GM19193 (cell line): ENCODE measurements around the gene XYLT2.

Experiments used
- POLR2A ChIP-seq: IDR thresholded peaks from 4 replicates; pipeline ENCODE4 v1.6.1; 2011; ENCODE audit not compliant: insufficient read depth, insufficient read length; ENCODE audit errors: extremely low read depth

XYLT2 gene

GRCh38 chr17:50370052-50370451 is 24.1 kb downstream of the XYLT2 start:
- TF ChIP-seq POLR2A: no peak

GRCh38 chr17:50371526-50371925 is 25.6 kb downstream of the XYLT2 start:
- no peak for TF ChIP-seq POLR2A

DNA sequence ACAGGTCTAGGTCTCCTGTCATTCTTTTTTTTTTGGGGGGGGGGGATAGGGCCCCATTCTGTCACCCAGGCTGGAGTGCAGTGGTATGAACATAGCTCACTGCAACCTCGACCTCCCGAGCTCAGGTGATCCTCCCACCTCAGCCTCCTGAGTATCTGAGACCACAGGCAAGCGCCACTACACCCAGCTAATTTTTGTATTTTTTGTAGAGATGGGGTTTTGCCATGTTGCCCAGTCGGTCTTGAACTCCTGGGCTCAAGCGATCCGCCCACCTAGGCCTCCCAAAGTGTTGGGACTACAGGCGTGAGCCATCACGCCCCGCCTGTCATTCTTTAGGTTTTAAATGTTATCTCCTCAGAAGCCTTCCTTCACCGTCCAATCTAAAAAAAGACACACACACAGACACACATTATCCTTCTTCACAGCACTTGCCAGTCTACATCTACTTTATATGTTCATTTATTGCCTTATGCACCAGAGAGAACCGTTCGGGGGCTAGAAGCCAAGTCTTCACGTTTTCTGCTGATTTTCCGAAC is 26.4 kb downstream of the XYLT2 start:
- no peak for TF ChIP-seq POLR2A

DNA sequence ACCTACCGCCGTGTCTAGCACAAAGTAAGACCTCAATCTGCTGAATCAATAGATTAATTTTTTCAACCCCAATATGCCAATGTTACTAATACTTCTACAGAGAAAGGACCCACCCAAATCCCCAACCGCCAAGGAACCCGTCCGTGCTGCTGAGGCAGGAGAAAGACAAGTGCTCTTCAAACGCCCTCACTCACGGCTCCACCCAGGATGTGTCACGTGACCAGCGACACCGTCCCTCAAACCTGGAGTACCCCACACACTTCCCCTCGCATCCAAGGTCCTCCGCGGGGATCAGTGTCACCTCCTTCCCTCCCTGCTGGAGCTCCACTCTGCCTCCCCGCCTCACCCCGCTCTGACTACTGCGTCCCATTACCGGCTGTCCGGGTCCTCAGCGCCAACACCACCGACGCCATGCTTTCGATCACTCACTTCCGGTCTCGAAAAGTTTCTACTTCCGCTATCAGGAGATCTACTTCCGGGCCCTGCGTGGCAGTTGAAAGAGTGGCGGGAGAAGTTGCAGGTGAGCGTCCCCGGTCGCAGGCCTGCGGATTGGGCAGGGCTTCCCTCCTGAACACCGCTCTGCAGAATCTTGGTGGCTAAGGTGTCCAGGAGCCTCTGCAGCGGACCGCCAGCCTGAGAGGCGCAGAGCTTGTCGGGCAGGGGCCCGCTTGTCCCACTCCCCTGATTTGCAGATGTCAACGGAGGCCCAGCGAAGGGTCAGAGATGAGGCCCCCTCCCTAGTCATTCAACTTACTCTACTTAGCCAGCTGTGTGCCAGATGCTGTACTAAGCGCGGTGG is 27.0 kb downstream of the XYLT2 start, which contains the start of the genes EME1 and MRPL27:
TSS of gene EME1 (plus strand) at position 472 of the 799 bp plus-strand sequence. CDS start 1,980 bp downstream, outside the sequence.
TSS of gene MRPL27 (minus strand) at position 427 of the 799 bp plus-strand sequence. CDS start at position 413, 14 bp downstream.
- peak; percentile 95 for TF ChIP-seq POLR2A

DNA sequence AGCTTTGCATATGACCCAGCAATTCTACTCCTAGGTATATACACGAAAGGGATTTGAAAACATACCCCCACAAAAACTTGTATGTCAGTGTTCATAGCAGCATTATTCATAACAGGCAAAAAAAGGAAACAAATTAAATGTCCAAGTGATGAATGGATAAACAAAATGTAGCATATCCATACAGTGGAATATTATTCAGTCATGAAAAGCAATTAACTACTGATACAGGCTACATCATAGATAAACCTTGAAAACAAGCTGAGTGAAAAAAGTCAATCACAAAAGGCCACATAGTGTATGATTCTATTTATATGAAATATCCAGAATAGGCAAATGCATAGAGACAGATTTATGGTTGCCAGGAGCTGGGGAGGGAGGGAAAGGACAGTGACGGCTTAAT is 27.8 kb downstream of the XYLT2 start:
- TF ChIP-seq POLR2A: no peak

DNA sequence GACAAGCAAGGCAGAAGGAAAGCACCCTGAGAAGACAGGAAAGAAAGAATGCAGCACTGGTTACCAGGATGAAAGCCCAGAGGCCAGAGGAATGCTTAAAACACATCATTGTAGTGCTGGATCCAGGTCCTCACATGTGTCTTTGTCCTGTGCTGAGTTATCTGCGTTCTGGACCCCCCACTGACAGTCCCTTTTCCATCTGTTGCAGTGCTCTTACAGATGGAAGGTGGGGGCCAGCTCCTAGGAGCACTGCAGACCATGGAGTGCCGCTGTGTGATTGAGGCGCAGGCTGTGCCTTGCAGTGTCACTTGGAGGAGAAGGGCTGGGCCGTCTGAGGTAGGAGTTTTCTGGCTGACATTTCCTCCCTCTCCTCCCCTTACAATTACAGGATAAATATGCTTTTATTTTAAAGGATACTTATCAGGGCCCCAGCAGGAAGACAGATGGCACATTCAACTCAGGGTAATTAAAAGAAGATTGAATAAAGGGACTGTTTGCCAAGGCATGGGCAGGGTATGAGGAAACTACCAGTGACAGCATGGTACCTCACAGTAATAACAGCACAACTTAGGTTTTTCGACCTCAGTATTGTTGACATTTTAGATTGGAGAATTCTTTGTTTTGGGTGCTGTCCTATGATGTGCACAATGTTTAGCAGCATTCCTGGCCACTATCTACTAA is 30.1 kb downstream of the XYLT2 start:
- TF ChIP-seq POLR2A: no peak

DNA sequence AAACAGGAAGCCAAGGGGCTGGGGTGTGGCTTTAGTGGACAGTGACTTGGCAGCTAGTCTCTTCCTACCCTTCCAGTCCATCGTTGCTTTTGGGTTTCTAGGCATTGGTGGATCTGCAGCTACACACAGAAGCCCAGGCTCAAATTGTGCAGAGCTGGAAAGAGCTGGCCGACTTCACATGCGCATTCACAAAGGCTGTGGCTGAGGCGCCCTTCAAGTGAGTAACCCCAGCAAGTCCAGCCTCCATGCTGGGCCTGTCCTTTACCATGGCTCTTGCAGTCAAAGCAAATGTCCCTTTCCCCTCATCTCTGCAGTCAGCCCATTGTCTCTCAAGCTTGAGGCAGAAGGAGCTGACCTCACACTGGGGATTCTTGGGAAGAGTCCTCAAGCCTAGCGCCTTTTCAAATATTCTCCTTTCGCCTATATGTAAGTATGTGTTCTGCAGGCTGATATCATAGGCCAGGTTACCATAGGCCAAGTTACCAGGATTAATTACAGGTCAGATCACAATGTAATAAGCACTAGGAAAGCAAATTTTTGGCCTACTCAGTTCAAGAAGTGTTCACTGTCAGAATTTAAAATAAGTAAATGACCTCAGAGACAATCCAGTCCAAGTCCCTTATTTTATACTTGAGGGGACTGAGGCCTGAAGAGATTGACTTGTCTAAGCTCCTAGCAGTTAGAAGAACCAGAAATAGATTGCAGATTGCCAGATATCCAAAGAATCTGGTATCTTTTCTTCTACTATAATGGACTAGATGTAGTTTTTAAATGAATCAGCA is 33.6 kb downstream of the XYLT2 start:
- no peak for TF ChIP-seq POLR2A

DNA sequence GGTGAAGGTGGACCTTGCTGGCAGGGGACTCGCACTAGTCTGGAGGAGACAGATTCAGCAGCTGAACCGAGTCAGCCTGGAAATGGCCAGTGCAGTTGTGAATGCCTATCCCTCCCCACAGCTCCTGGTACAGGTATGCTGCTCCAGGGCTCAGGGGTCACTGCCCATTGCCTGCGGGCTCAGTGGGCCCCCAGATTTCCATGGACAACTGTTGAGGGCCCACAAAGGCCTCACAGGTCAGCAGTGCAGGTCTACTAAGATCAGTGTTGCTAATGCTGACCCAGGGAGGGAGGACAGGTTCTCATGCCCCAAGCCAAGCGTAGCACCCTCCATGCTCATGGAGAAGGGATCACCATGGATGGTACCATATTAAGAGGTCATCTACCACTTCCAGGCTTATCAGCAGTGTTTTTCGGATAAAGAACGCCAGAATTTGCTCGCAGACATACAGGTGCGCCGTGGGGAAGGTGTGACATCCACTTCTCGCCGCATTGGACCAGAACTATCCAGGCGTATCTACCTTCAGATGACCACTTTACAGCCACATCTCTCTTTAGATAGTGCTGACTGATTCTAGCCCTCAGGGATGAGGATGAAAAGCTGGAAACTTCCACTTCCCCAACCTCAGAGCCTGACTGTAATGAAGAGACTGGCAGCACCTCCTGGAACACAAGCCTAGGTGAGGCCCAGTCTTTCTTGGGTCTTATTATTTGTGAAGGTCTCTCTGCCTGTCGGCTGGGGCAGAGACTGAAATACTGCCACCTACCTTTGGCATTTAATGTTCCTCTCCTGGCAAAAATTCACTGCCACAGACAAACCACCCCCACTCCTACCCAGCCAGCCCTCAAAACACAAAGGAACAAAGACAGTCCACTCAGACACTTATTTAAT is 34.7 kb downstream of the XYLT2 start:
- peak; percentile 18 for TF ChIP-seq POLR2A

DNA sequence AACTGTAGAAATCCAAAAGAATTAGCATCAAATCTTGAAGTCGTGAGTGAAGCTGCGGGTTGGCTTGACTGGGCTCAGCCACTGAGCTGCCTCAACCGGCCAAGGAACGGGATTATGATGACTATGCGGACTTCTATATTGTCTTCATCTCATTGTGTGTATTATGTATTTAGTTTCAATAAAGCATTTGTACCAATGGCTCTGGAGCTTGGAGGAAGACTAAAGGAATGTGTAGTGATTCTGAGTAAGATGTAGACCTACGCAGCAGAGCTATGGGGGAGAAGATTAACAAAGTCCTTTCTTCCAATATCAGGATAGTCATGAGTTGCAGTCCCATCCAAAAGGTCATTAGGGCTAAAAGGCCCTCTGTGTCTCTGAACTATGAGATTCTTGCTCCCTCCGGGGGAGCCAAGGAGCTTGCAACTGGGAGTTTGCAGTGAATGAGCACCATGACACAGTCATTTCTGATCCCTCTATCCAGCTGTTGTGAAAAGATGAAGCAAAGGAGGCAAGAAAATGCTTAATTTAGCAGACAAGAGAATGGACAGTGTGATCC is 35.4 kb downstream of the XYLT2 start:
- no peak for TF ChIP-seq POLR2A

DNA sequence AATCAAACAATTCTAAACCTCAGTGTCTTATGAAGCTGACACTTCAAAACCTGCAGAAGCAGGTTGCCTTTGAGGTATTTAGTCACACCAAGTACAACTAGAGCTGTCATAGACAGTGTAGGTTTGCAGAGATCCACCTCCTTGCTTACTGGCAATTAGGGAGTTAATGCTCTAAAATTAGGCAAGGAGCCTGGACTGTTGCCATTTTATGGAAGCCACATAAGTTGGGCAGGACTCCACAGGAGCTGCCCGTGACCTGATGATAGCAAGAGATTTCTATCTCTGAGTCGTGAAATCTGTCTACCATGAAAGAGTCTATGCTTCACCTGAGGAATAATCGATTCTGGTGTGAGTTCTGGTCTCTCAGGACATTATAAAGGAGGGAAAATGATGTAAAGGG is 36.0 kb downstream of the XYLT2 start:
- TF ChIP-seq POLR2A: no peak

GRCh38 chr17:50382931-50383330 is 37.0 kb downstream of the XYLT2 start:
- TF ChIP-seq POLR2A: no peak

- no peak for TF ChIP-seq POLR2A
Observed at GRCh38 chr17:50386510-50386909, 40.6 kb downstream of the XYLT2 start.

- no peak for TF ChIP-seq POLR2A
Observed at GRCh38 chr17:50388728-50389127, 42.8 kb downstream of the XYLT2 start.

DNA sequence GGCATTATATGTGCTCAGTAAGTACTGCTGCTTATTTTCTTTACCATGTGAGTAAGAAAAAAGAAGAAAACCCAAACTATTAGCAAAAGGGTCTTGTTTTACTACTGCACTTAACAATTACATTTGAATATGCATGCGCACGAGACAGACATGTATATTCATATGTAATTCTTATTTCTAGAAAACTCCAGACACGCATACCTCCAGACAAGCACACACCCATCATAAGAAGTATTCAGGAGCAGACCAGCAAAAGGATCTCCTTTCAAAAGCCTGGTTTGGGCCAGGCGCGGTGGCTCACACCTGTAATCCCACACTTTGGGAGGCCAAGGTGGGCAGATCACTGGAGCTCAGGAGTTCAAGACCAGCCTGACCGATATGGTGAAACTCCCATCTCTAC is 43.6 kb downstream of the XYLT2 start:
- no peak for TF ChIP-seq POLR2A
